BLaER1 treated with 17β-estradiol and CSF1 and Interleukin-3, amounts not matched to agents 10 nM and 100 nM (cell line): ENCODE measurements around the gene FAU.

Experiments
- H3K27ac ChIP-seq, 11 experiments: shearing (Covaris generic); formaldehyde crosslinking; 2 replicates each; pipeline ENCODE4 v1.8.1; 2022
- H3K27me3 ChIP-seq, 11 experiments: shearing (Covaris generic); formaldehyde crosslinking; 2 replicates each; pipeline ENCODE4 v1.8.1; 2022
- H3K36me3 ChIP-seq, 11 experiments: shearing (Covaris generic); formaldehyde crosslinking; 2 replicates each; pipeline ENCODE4 v1.8.1; 2022
- H3K4me1 ChIP-seq, 10 experiments: shearing (Covaris generic); formaldehyde crosslinking; 2 replicates each; pipeline ENCODE4 v1.8.1; 2022
- H3K4me2 ChIP-seq, 11 experiments: shearing (Covaris generic); formaldehyde crosslinking; 2 replicates each; pipeline ENCODE4 v1.8.1; 2022
- H3K4me3 ChIP-seq, 10 experiments: shearing (Covaris generic); formaldehyde crosslinking; 2 replicates each; pipeline ENCODE4 v1.8.1; 2022
- H3K9ac ChIP-seq, 11 experiments: shearing (Covaris generic); formaldehyde crosslinking; 2 replicates each; pipeline ENCODE4 v1.8.1; 2022
- H3K9me3 ChIP-seq, 11 experiments: shearing (Covaris generic); formaldehyde crosslinking; replicated peaks in 1 of 11; 2 replicates each; pipeline ENCODE4 v1.8.1; 2022
- H4K20me1 ChIP-seq, 11 experiments: shearing (Covaris generic); formaldehyde crosslinking; 2 replicates each; pipeline ENCODE4 v1.8.1; 2022
- Cebpa-rat ChIP-seq, 11 experiments: shearing (Covaris generic); IDR thresholded peaks; 2 replicates each; pipeline ENCODE4 v1.8.1; 2022

The FAU gene

GRCh38 chr11:65147352-65148075 is 25.6 kb upstream of the FAU start:
- Histone ChIP-seq H4K20me1 (no peaks in the 10 kb centered on the region), H3K27ac (no peak overlapping the region), H3K27me3 (no peaks in the 10 kb centered on the region), H3K9me3 (peaks cover 14 to 23% (median 19%) of the 10 kb centered on the region in 11 experiments), H3K36me3 (no peaks in the 10 kb centered on the region), H3K4me3 (0 out of 20 replicates have a peak overlapping the region, but pooled peaks of 1 of the 10 experiments have one; percentile 16), H3K4me1 (peaks cover 26 to 63% (median 44%) of the 10 kb centered on the region in 10 experiments), H3K9ac (no peak overlapping the region), H3K4me2 (no peak overlapping the region)
- TF ChIP-seq Cebpa-rat (IDR thresholded peaks at IDR 0.05): no peak

GRCh38 chr11:65141896-65142494 is 20.1 kb upstream of the FAU start:
- no peaks in the 10 kb centered on the region for H3K27me3 ChIP-seq
- H3K9ac ChIP-seq: peak overlapping the region in 5 of 11 experiments; percentile 0 to 48 (median 16); a peak in 3 of 22 replicates
- no peaks in the 10 kb centered on the region for H4K20me1 ChIP-seq
- peak overlapping the region in 10 of 11 experiments; percentile 45 to 76 (median 62); a peak in 19 of 22 replicates for H3K4me2 ChIP-seq
- peaks cover 6 to 12% (median 9%) of the 10 kb centered on the region in 11 experiments; a peak in 21 of 22 replicates for H3K9me3 ChIP-seq
- H3K36me3 ChIP-seq: no peaks in the 10 kb centered on the region
- H3K27ac ChIP-seq: peak overlapping the region in 7 of 11 experiments; percentile 7 to 67 (median 25); a peak in 11 of 22 replicates
- TF ChIP-seq Cebpa-rat (IDR thresholded peaks at IDR 0.05): peak in 6 of 11 experiments; percentile 12 to 80 (median 50); a peak in 7 of 22 replicates
- H3K4me3 ChIP-seq: peak overlapping the region in 1 of 10 experiments; percentile 16; a peak in 1 of 20 replicates
- peaks cover 0 to 58% (median 42%) of the 10 kb centered on the region in 10 experiments; a peak in 16 of 20 replicates for H3K4me1 ChIP-seq

GRCh38 chr11:65136515-65137096 is 14.7 kb upstream of the FAU start:
- no peak overlapping the region for H3K4me3 ChIP-seq
- H3K27me3 ChIP-seq: no peaks in the 10 kb centered on the region
- H3K4me2 ChIP-seq: peak overlapping the region in 4 of 11 experiments; percentile 6 to 97 (median 92); a peak in 3 of 22 replicates
- H3K27ac ChIP-seq: no peak overlapping the region
- peak overlapping the region in 1 of 11 experiments; percentile 96; a peak in 2 of 22 replicates for H3K9ac ChIP-seq
- TF ChIP-seq Cebpa-rat (IDR thresholded peaks at IDR 0.05): no peak
- H3K4me1 ChIP-seq: peaks cover 27 to 63% (median 42%) of the 10 kb centered on the region in 10 experiments
- H3K9me3 ChIP-seq: no peaks in the 10 kb centered on the region
- H3K36me3 ChIP-seq: peaks cover 4 to 13% (median 7%) of the 10 kb centered on the region in 11 experiments; a peak in 19 of 22 replicates
- H4K20me1 ChIP-seq: peaks cover 10 to 27% (median 17%) of the 10 kb centered on the region in 11 experiments; a peak in 18 of 22 replicates

GRCh38 chr11:65135633-65136145 is 13.8 kb upstream of the FAU start:
- H3K27ac ChIP-seq: peak overlapping the region; percentile 92 to 100 (median 97); a peak in 21 of 22 replicates
- TF ChIP-seq Cebpa-rat (IDR thresholded peaks at IDR 0.05): no peak
- no peaks in the 10 kb centered on the region for H3K27me3 ChIP-seq

GRCh38 chr11:65134952-65135632 is 13.2 kb upstream of the FAU start:
- peaks cover 35 to 65% (median 50%) of the 10 kb centered on the region in 10 experiments for H3K4me1 ChIP-seq
- H3K36me3 ChIP-seq: peaks cover 17 to 26% (median 21%) of the 10 kb centered on the region in 11 experiments

More at GRCh38 chr11:65135633-65136145, 13.8 kb upstream of the FAU start:
- H4K20me1 ChIP-seq: peaks cover 13 to 36% (median 26%) of the 10 kb centered on the region in 11 experiments; a peak in 19 of 22 replicates
- H3K9ac ChIP-seq: peak overlapping the region; percentile 88 to 100 (median 96)
- H3K4me1 ChIP-seq: peaks cover 35 to 63% (median 46%) of the 10 kb centered on the region in 10 experiments
- peaks cover 13 to 22% (median 16%) of the 10 kb centered on the region in 11 experiments; a peak in 21 of 22 replicates for H3K36me3 ChIP-seq
- H3K4me2 ChIP-seq: peak overlapping the region; percentile 86 to 100 (median 97)
- H3K9me3 ChIP-seq: no peaks in the 10 kb centered on the region
- peak overlapping the region; percentile 78 to 99 (median 95) for H3K4me3 ChIP-seq

GRCh38 chr11:65134240-65134951 is 12.5 kb upstream of the FAU start, which contains the start of gene SYVN1:
Gene SYVN1 (minus strand): TSS chr11:65134519. CDS start chr11:65133601, 918 bp downstream.
- Histone ChIP-seq H4K20me1 (peaks cover 23 to 47% (median 36%) of the 10 kb centered on the region in 11 experiments; a peak in 20 of 22 replicates), H3K27ac (peak within 1 kb of the TSS; percentile 92 to 100 (median 97)), H3K27me3 (no peaks in the 10 kb centered on the region), H3K9me3 (no peaks in the 10 kb centered on the region), H3K9ac (peak within 1 kb of the TSS; percentile 88 to 100 (median 96)), H3K4me3 (peak within 1 kb of the TSS; percentile 78 to 99 (median 95)), H3K4me1 (peaks cover 35 to 72% (median 57%) of the 10 kb centered on the region in 10 experiments), H3K36me3 (peaks cover 23 to 33% (median 28%) of the 10 kb centered on the region in 11 experiments), H3K4me2 (peak within 1 kb of the TSS; percentile 86 to 100 (median 97))
- TF ChIP-seq Cebpa-rat (IDR thresholded peaks at IDR 0.05): no peak

More at GRCh38 chr11:65134952-65135632, 13.2 kb upstream of the FAU start:
- H3K4me2 ChIP-seq: peak overlapping the region; percentile 86 to 100 (median 97)
- H4K20me1 ChIP-seq: peaks cover 16 to 40% (median 30%) of the 10 kb centered on the region in 11 experiments; a peak in 19 of 22 replicates
- peak overlapping the region; percentile 88 to 100 (median 96) for H3K9ac ChIP-seq
- peak overlapping the region; percentile 92 to 100 (median 97) for H3K27ac ChIP-seq
- H3K4me3 ChIP-seq: peak overlapping the region; percentile 78 to 99 (median 95)
- H3K27me3 ChIP-seq: no peaks in the 10 kb centered on the region
- H3K9me3 ChIP-seq: no peaks in the 10 kb centered on the region
- TF ChIP-seq Cebpa-rat (IDR thresholded peaks at IDR 0.05): no peak

- Histone ChIP-seq H4K20me1 (peaks cover 29 to 54% (median 38%) of the 10 kb centered on the region in 11 experiments; a peak in 20 of 22 replicates), H3K4me1 (peaks cover 35 to 77% (median 58%) of the 10 kb centered on the region in 10 experiments), H3K27ac (peak overlapping the region; percentile 92 to 100 (median 97)), H3K9ac (peak overlapping the region; percentile 88 to 100 (median 96)), H3K27me3 (no peaks in the 10 kb centered on the region), H3K4me2 (peak overlapping the region; percentile 86 to 100 (median 97)), H3K4me3 (peak overlapping the region; percentile 78 to 99 (median 95)), H3K9me3 (no peaks in the 10 kb centered on the region), H3K36me3 (peaks cover 30 to 40% (median 35%) of the 10 kb centered on the region in 11 experiments)
- TF ChIP-seq Cebpa-rat (IDR thresholded peaks at IDR 0.05): no peak
Observed at GRCh38 chr11:65133724-65134123, 11.8 kb upstream of the FAU start.
